K562 (cell line): Measurements from ENCODE around the gene NFIB. TPM values are rescaled to one million over a fixed set of nuclear protein-coding genes. Genes with fewer than 3 reads are reported as not detected.

ENCODE experiments used
- ATAC-seq: fragments of 200-7000 bp; cut with Tn5 transposase; 3 replicates; pipeline ENCODE4 v1.9.1; 2020; ENCODE audit warnings: moderate library complexity
- BruUV-seq: library from RNA; stranded (reverse); fragments of 400-500 nt; replicated peaks from 2 replicates; lab custom pipeline; 2021; lab: Mats Ljungman, UMichigan
- CTCF ChIA-PET: fragments of 300-600 bp; formaldehyde crosslinking; extraction: SDS; loops from one replicate; lab custom pipeline; 2021; ENCODE audit warnings: low intra/inter-chr PET ratio; lab: Yijun Ruan, JAX
- POLR2A ChIA-PET: fragments of 300-600, 350-650 bp; sonication (Branson Sonifier 250); formaldehyde crosslinking; extraction: SDS; loops from one replicate; lab custom pipeline; 2021; ENCODE audit warnings: antibody characterized with exemption, inconsistent platforms; lab: Yijun Ruan, JAX
- DNase-seq, 4 experiments: peaks; one replicate each; pipeline versions ENCODE4 v3.0.0 to v3.0.0-alpha.2; 2011 to 2018; ENCODE audit warnings: low spot score in 3 of 4, mixed read lengths in 3 of 4; ENCODE audit errors: extremely low read depth in 1 of 4
- FAIRE-seq: peaks from 2 replicates; lab custom pipeline; 2011; peaks lifted over from hg19 to GRCh38; lab: Jason Lieb, UNC
- H2AFZ ChIP-seq: 2 replicates; pipeline ENCODE4 v1.6.0; 2011; ENCODE audit warnings: low read depth, low read length, control low read depth, inconsistent platforms
- H3K27ac ChIP-seq: fragments of 200-600 bp; 3 replicates; pipeline ENCODE4 v1.8.0; 2011; ENCODE audit warnings: low read depth, mild to moderate bottlenecking, control low read depth, inconsistent platforms, low read length, moderate library complexity, mixed read lengths; ENCODE audit errors: extremely low read depth
- H3K27me3 ChIP-seq, 2 experiments: fragments of 300-600 bp in 1 of 2; 2 replicates in 1 of 2; 3 replicates in 1 of 2; pipeline versions ENCODE4 v1.6.0 to v1.8.0; 2011; ENCODE audit warnings: inconsistent platforms in 2 of 2, low read length in 2 of 2, mild to moderate bottlenecking in 1 of 2, mixed read lengths in 1 of 2, moderate library complexity in 1 of 2; ENCODE audit not compliant: control insufficient read depth in 2 of 2, insufficient read depth in 2 of 2
- H3K36me3 ChIP-seq: fragments of 300-600 bp; 3 replicates; pipeline ENCODE4 v1.8.0; 2011; ENCODE audit warnings: mild to moderate bottlenecking, low read length, inconsistent platforms; ENCODE audit not compliant: control insufficient read depth, insufficient read depth
- H3K4me1 ChIP-seq, 2 experiments: fragments of 200-600 bp in 1 of 2; replicated peaks in 1 of 2; 2 replicates in 1 of 2; 3 replicates in 1 of 2; pipeline versions ENCODE4 v1.5.1 to v1.8.0; 2011; ENCODE audit warnings: inconsistent platforms in 2 of 2, low read length in 2 of 2, mild to moderate bottlenecking in 1 of 2, mixed read lengths in 1 of 2, moderate library complexity in 1 of 2; ENCODE audit not compliant: control insufficient read depth in 2 of 2, insufficient read depth in 2 of 2
- H3K4me2 ChIP-seq: 2 replicates; pipeline ENCODE4 v1.6.1; 2011; ENCODE audit warnings: low read length, control low read depth, inconsistent platforms, mixed read lengths; ENCODE audit not compliant: insufficient read depth
- H3K4me3 ChIP-seq: fragments of 200-600 bp; sonication (generic), shearing (Covaris generic); 2 replicates; pipeline ENCODE4 v1.5.1; 2016; ENCODE audit warnings: control low read depth, inconsistent platforms
- H3K79me2 ChIP-seq: fragments of 200-600 bp; 3 replicates; pipeline ENCODE4 v1.8.0; 2011; ENCODE audit warnings: low read length, inconsistent platforms; ENCODE audit not compliant: control insufficient read depth, insufficient read depth
- H3K9ac ChIP-seq, 2 experiments: 2 replicates each; pipeline versions ENCODE4 v1.6.0 to v1.6.1; 2011; ENCODE audit warnings: low read depth in 2 of 2, low read length in 2 of 2, control low read depth in 1 of 2, inconsistent platforms in 1 of 2, mild to moderate bottlenecking in 1 of 2, mixed read lengths in 1 of 2; ENCODE audit not compliant: insufficient read depth in 1 of 2
- H3K9me1 ChIP-seq: one replicate; pipeline ENCODE4 v1.6.0; 2011; ENCODE audit warnings: inconsistent platforms, mild to moderate bottlenecking, low read length, moderate library complexity; ENCODE audit not compliant: control insufficient read depth, insufficient read depth
- H3K9me3 ChIP-seq: replicated peaks from 2 replicates; pipeline ENCODE4 v1.5.1; 2011; ENCODE audit warnings: low read depth, low read length, inconsistent platforms; ENCODE audit not compliant: control insufficient read depth, insufficient read depth
- H4K20me1 ChIP-seq: replicated peaks from 2 replicates; pipeline ENCODE4 v1.6.1; 2011; ENCODE audit warnings: low read length, inconsistent platforms, mixed read lengths; ENCODE audit not compliant: control insufficient read depth, insufficient read depth
- CBFB ChIP-seq: sonication (generic); formaldehyde crosslinking; IDR thresholded peaks from 2 replicates; pipeline ENCODE4 v1.4.0; 2020; ENCODE audit warnings: mild to moderate bottlenecking, missing genetic modification reagents
- EP300 ChIP-seq: IDR thresholded peaks from 2 replicates; pipeline ENCODE4 v1.6.1; 2012; ENCODE audit warnings: low read length, improper control_type of control experiment
- GTF2E2 ChIP-seq: fragments of 200-800 bp; sonication (Bioruptor generic); IDR thresholded peaks from 2 replicates; pipeline ENCODE4 v1.6.1; 2016; ENCODE audit warnings: missing genetic modification characterization, missing compliant biosample characterization
- MAFK ChIP-seq: IDR thresholded peaks from 2 replicates; pipeline ENCODE4 v1.6.1; 2011; ENCODE audit warnings: low read length, improper control_type of control experiment
- SAFB2 ChIP-seq: fragments of 200-400 bp; formaldehyde crosslinking; IDR thresholded peaks from 2 replicates; pipeline ENCODE4 v1.6.1; 2018; ENCODE audit warnings: borderline replicate concordance, low read length, low read depth, moderate library complexity; ENCODE audit not compliant: severe bottlenecking
- THAP7 ChIP-seq: fragments of 250-450 bp; sonication (Bioruptor Pico); IDR thresholded peaks from 2 replicates; pipeline ENCODE4 v1.5.0; 2021
- ZNF282 ChIP-seq: sonication (generic); formaldehyde crosslinking; IDR thresholded peaks from 2 replicates; pipeline ENCODE4 v1.8.1; 2023; ENCODE audit warnings: missing genetic modification reagents
- WGBS: fragments of 100-300 bp; shearing (Covaris generic); methylation state at CpG from one replicate; pipeline ENCODE4 v1.1.6; 2016; ENCODE audit warnings: low coverage, mixed read lengths; ENCODE audit not compliant: insufficient coverage; ENCODE audit errors: missing lambda C conversion rate; 5-methylcytosine and 5-hydroxymethylcytosine counted together
- in situ Hi-C: fragments of 300-500 bp; cut with MboI; formaldehyde crosslinking; loops from 4 replicates; pipeline ENCODE4 v1.15.0; 2018; ENCODE audit warnings: inconsistent platforms, mixed read lengths
- intact Hi-C: fragments of 100-400 bp; cut with micrococcal nuclease; formaldehyde crosslinking; loops from 2 replicates; pipeline ENCODE4 v1.14.2; 2022
- polyA plus RNA-seq, 8 experiments: library from polyadenylated mRNA; depleted of rRNA in 4 of 8; stranded (reverse) in 5 of 8; unstranded in 3 of 8; fragments of >200 nt; fragmentation: Nextera tagmentation in 2 of 8; fragmentation: Illumina TruSeq in 1 of 8; extraction: Ambion mirVana in 2 of 8; extraction: Trizol in 1 of 8; gene quantifications; 2 replicates each; pipeline versions ENCODE4 v1.2.1 to v1.2.3, GENCODE V29; 2011 to 2014; ENCODE audit warnings: inconsistent platforms in 1 of 8, missing spikeins in 1 of 8
- total RNA-seq, 7 experiments: library from RNA; depleted of rRNA in 6 of 7; stranded (reverse); fragments of >200 nt in 6 of 7; fragmentation: Illumina TruSeq in 2 of 7; extraction: Trizol in 2 of 7; gene quantifications; 2 replicates each; pipeline versions ENCODE4 v1.2.1 to v1.2.3, GENCODE V29; 2011 to 2021; ENCODE audit warnings: low replicate concordance in 1 of 7

Gene NFIB
- total and polyA plus RNA-seq, 9 of the 15 experiments (the other 6 are each of a cell fraction or from before 2014, with no cell fraction given) = 1.2 to 3.3 (median 1.9) TPM

DNA sequence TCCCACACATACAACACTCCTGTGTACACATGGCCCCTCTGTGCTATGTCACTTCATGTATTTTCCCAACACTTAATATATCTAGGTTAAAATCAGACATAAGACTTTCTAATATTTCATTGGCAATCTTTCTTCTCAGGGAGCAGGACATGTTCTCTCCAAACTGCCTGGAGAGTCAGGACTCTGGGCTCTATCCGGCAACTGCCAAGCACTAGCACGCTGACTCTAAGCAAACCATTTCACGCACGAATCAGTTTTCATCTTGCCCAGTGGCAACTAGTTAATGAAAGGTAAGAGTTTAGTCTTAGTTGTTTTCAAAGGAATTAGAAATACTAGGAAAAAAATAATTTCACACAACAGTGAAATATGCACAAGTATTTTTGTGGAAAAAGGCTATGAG is 124.8 kb downstream of the NFIB start:
- Histone ChIP-seq H3K9me1 (no peaks in the 10 kb centered on the region), H3K4me3 (no peak overlapping the region), H3K27ac (no peak overlapping the region), H3K79me2 (no peaks in the 10 kb centered on the region), H3K9ac (no peak overlapping the region), H3K27me3 (no peaks in the 10 kb centered on the region), H3K4me2 (no peak overlapping the region), H3K9me3 (no peaks in the 10 kb centered on the region), H2AFZ (no peak overlapping the region), H3K36me3 (no peaks in the 10 kb centered on the region), H4K20me1 (no peaks in the 10 kb centered on the region), H3K4me1 (no peaks in the 10 kb centered on the region)
- ATAC-seq = no peak
- WGBS = 20% methylated on average over 4 of the region's 4 CpGs
- intact Hi-C loops = no loop called here
- POLR2A ChIA-PET = no interaction called here
- no TSS peak for BruUV-seq
- no peak for DNase-seq
- no peak for TF ChIP-seq THAP7 (CRISPR knock-in tag)
- TF ChIP-seq ZNF282 (CRISPR knock-in tag) = no peak
- TF ChIP-seq EP300 = no peak
- no peak for TF ChIP-seq SAFB2
- no peak for FAIRE-seq
- in situ Hi-C loops = loop anchor here (25.0 kb wide), 1 partner anchor 952 kb away; no protein-coding TSS in a partner anchor
- CTCF ChIA-PET = no interaction called here

- TF ChIP-seq MAFK (no peak), CBFB (CRISPR knock-in tag) (no peak), GTF2E2 (tag) (no peak)
- Histone ChIP-seq H3K4me2 (no peak overlapping the region), H3K79me2 (no peaks in the 10 kb centered on the region), H3K4me1 (no peaks in the 10 kb centered on the region), H2AFZ (no peak overlapping the region), H3K9me1 (no peaks in the 10 kb centered on the region), H3K36me3 (no peaks in the 10 kb centered on the region), H3K27me3 (no peaks in the 10 kb centered on the region), H3K9me3 (no peaks in the 10 kb centered on the region), H3K4me3 (no peak overlapping the region), H3K9ac (no peak overlapping the region), H4K20me1 (no peaks in the 10 kb centered on the region), H3K27ac (no peak overlapping the region)
- ATAC-seq = no peak
- no peak for FAIRE-seq
- no peak for DNase-seq
- CTCF ChIA-PET = no interaction called here
- 6% methylated on average over 3 of the region's 3 CpGs for WGBS
- intact Hi-C loops = no loop called here
- no TSS peak for BruUV-seq
- in situ Hi-C loops = loop anchor here (25.0 kb wide), 1 partner anchor 951 kb away; no protein-coding TSS in a partner anchor
- POLR2A ChIA-PET = no interaction called here
These were observed 125.4 kb downstream of the NFIB start for GRCh38 chr9:14188538-14188937.
